ENCODE results near the gene BTBD2.

The BTBD2 gene

DNA sequence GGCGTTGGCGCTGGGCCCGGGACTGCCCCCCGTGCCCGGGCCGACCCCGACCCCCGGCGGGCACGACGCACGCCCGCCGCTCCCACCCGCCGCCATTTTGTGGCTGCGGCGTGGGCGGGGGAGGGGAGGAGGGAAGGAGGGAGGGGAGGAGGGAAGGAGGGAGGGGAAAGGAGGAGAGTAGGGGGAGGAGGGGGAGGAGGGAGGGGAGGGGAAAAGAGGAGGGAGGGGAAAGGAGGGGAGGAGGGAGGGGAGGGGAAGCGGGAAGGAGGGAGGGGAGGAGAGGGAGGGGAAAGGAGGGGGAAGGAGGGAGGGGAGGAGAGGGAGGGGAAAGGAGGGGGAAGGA, at the start of gene BTBD2:
TSS of gene BTBD2 (minus strand) at position 107 of the 343 bp plus-strand sequence. CDS start at position 96, 11 bp downstream.
- TF ChIP-seq GATA3 (IDR thresholded peaks at IDR 0.05; ENCODE audit: low read depth, low read length), result no peak
- TF ChIP-seq GATA2 (IDR thresholded peaks at IDR 0.05; ENCODE audit: low read depth, low read length), result no peak

DNA sequence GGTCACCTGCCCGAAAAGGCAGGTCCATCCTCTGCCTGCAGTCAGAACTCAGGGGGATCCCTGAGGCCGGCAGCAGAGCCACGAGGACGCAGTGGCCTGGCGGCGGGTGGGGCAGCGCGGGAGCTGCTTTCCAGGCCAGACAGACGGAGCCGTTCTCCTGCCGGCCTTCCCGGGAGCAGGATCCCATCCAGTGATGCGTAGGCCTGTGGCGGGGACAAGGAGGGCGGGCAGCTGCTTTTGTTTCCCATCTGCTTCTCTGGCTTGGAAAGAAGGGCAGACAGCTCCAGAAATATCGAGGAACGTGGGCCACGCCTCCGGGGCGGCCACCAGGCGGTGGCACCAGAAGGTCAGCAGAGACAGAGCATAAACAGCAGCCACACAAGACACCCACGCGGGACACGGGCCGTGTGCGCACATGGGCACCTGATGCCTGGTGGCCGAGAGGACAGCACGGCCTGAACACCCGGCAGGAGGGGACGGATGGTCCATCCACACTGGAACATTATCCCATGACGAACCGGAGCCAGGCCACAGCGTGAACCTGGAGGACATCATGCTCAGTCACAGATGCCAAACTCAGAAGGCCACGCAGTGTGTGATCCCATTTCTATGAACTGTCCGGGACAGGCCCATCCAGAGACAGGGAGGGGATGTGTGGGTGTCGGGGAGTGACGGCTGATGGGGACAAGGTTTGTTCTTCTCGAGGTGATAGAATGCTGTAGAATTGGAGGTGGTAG, 49.4 kb upstream of the BTBD2 start:
- TF ChIP-seq GATA2 (IDR thresholded peaks at IDR 0.05; ENCODE audit: low read depth, low read length) (no peak), GATA3 (IDR thresholded peaks at IDR 0.05; ENCODE audit: low read depth, low read length) (no peak)

DNA sequence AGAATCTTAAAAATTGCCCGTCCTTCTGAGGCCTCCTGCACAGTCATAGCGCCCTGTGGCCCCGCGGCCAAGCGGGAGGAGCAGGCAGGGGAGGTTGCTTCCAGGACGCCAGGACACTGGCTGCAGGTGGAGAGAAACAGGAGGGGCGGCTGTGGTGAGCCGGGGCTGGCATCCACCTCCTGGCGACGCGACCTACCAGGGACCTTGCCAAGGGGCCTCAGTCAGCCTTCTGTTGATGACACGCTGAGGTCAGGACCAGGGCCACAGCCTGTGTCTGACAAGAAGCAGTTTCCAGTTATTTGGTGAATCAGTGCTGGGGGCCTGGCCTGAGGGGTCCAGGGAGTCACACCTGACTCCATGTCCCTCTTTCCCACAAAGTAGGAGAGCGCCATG, 48.9 kb upstream of the BTBD2 start:
- TF ChIP-seq GATA2 (IDR thresholded peaks at IDR 0.05; ENCODE audit: low read depth, low read length) (no peak), GATA3 (IDR thresholded peaks at IDR 0.05; ENCODE audit: low read depth, low read length) (no peak)

DNA sequence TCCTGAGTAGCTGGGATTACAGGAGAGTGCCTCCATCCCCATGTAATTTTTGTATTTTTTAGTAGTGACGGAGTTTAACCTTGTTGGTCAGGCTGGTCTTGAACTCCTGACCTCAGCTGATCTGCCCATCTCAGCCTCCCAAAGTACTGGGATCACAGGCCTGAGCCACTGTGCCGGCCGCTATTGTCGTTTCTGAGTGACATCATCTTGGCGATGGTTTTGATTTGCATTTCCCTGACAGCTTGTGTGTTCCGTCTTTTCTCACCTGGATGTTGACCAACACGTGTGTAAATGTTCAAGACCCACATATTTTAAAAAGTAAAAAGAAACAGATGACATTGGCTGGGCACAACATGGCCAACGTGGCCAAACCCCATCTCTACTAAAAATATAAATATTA, 48.3 kb upstream of the BTBD2 start:
- TF ChIP-seq GATA2 (IDR thresholded peaks at IDR 0.05; ENCODE audit: low read depth, low read length) (no peak), GATA3 (IDR thresholded peaks at IDR 0.05; ENCODE audit: low read depth, low read length) (no peak)

DNA sequence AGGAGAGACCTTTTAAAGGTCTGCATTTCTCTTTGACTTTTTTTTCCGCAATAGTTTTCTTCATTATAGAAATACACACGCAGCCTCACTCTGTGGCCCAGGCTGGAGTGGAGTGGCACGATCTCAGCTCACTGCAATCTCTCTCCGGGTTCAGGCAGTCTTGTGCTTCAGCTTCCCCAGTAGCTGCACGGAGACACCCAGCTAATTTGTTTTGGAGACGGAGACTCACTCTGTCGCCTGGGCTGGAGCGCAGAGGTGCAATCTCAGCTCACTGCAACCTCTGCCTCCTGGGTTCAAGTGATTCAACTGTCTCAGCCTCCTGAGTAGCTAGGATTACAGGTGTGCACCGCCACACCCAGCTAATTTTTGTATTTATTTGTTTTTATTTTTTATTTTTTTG, 47.3 kb upstream of the BTBD2 start:
- TF ChIP-seq GATA3 (IDR thresholded peaks at IDR 0.05; ENCODE audit: low read depth, low read length) (no peak), GATA2 (IDR thresholded peaks at IDR 0.05; ENCODE audit: low read depth, low read length) (no peak)

DNA sequence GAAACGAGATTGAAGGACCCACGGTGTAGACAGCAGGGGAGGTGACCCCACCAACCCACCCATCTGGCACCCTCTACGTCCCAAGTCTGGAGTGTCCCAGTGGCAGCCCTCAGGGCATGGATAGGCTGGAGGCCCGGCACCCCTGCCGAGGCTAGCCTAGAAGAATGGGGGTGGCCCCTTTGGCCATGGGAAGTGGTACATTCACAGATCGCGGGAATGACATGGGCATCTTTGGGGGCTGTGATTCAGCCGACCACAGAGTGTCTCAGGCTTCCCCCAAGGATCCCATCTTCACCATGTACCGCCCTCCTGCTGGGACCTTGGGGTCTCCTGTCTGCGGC, 46.8 kb upstream of the BTBD2 start:
- TF ChIP-seq GATA2 (IDR thresholded peaks at IDR 0.05; ENCODE audit: low read depth, low read length) (no peak), GATA3 (IDR thresholded peaks at IDR 0.05; ENCODE audit: low read depth, low read length) (no peak)

DNA sequence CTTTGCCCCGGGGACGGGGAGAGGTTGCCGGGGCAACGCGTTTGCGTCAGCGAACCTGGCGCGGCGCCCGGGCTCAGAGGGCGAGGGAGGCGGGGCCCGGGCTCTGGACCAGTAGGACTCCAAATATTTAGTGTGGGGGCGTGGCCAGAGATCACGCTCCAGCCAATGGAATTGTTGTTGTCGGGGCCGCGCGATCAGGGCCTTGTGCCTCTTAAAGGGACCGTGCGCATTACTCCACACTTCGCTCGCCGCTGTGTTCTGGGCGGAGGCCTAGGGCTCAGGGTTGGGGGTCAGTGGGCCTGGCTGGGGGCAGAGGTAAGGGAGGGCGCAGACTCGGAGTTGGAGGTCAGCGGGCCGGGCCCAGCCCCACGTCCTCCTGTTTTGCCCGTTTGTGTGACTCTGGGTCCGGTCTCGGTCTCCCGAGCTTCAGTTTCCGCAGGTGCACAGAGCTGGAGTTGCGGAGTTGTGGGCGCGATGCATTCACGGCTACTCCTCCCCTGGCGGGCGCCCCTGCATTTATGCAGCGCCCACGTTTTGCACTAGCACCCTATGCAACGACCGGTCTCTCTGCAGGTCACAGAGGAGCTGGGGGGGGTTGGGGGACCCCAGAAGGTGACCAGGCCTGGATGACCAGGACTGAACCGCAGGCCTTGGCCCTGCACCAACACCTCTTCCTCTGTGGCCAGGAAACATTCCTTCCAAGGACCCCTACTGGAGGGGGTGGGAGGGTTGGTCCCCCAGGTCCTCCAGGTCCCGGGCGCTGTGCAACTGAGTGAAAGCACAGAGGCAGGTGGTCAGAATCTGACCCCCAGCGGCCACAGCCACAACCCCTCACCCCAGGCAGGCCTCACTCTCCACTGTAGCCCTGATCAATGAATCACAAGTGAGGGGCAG, 46.2 kb upstream of the BTBD2 start:
- TF ChIP-seq GATA3 (IDR thresholded peaks at IDR 0.05; ENCODE audit: low read depth, low read length), result no peak
- TF ChIP-seq GATA2 (IDR thresholded peaks at IDR 0.05; ENCODE audit: low read depth, low read length), result no peak

DNA sequence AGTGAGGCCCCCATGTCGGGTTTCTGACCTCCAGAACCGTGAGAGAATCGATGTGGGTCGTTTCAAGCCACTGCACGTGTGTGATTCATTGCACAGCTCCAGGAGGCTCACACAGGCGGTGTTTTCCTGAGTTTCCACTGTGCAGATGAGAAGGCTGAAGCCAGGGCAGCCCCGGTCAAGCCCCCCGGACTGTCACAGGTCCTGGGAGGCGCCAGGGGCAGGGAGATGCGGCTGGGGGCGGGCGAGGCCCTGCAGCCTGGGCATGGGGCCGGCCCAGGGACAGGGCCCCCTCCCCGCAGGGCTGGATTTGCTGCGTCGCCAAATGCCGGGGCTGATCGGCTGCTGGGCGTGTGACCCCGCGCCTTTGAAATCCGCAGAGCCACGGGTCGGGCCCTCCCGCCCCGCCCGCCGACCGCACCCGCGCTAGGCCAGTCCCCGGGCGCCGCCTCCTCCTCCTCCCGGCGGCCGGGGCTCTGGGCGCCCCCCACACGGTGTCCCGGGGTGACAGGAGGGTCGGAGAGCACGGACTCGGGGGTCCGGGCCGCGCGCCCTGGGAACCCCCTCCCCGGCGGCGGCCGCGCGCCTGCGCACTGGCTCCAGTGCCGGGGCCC, 45.5 kb upstream of the BTBD2 start:
- TF ChIP-seq GATA2 (IDR thresholded peaks at IDR 0.05; ENCODE audit: low read depth, low read length) (no peak), GATA3 (IDR thresholded peaks at IDR 0.05; ENCODE audit: low read depth, low read length) (no peak)

DNA sequence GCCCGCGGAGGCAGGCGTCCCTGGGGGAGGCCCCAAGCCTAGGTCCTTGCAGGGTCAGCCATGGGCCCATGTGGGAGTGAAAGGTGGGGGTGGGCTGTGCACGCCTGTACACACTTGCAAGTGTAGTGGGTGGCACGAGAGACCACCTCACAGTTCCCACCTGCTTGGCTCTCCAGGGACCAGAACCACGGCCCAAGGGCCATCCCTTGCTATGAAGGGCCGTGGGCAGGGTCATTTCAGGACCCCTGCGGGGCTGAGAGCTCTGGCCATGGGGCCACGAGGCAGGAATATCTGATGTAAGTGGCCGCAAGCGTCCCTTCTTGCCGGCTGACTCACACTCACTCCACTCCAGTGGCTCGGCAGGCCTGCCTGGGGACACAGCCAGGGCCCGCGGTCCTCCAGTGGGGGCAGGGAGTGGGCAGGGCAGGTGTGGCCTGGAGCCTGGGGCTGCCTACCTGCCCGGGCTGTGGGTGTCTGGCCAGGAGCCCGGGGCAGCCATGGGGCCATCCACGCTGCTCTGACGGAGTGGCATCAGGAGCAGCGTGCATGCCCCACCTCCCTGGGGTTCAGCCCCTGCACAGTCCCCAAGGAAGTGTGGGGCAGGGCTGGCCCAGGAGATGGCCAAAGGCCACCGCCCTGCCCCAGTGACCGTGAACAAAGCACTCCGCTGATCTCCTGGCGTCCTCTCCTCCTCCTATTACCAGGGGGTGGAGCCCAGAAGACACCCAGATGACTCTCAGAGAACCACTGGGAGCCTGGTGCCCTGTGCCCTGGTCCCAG, 44.1 kb upstream of the BTBD2 start:
- TF ChIP-seq GATA3 (IDR thresholded peaks at IDR 0.05; ENCODE audit: low read depth, low read length), result no peak

DNA sequence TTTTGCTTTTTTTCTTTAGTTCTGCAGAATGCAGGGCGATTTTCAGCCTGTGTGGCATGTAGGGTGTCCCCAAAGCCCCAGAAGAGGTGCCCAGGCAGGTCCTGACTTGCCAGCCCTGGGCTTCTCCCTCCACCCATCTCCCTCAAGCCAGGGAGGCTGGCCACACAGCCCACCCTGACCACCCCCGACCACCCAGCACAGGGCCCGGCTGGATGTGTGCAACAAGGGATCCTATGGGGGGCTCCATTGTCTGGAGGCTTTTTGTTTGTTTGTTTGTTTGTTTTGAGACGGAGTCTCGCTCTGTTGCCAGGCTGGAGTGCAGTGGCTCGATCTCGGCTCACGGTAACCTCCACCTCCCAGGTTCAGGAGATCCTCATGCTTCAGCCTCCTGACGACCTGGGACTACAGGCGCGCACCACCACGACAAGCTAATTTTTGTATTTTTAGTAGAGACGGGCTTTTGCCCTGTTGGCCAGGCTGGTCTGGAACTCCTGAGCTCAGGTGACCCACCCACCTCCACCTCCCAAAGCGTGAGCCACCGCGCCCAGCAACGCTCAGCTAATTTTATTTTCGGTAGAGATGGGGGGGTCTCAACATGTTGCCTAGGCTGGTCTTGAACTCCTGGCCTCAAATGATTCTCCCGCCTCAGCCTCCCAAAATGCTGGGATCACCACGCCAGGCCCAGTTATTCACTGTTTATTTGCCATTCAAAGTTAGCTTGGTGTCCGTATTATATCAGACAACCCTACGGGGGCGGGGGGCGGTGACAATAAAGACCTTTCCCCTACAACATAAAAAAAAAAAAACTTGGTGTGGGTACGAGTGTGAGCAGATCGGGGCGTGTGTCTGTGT, 43.3 kb upstream of the BTBD2 start:
- TF ChIP-seq GATA3 (IDR thresholded peaks at IDR 0.05; ENCODE audit: low read depth, low read length) (no peak), GATA2 (IDR thresholded peaks at IDR 0.05; ENCODE audit: low read depth, low read length) (no peak)

DNA sequence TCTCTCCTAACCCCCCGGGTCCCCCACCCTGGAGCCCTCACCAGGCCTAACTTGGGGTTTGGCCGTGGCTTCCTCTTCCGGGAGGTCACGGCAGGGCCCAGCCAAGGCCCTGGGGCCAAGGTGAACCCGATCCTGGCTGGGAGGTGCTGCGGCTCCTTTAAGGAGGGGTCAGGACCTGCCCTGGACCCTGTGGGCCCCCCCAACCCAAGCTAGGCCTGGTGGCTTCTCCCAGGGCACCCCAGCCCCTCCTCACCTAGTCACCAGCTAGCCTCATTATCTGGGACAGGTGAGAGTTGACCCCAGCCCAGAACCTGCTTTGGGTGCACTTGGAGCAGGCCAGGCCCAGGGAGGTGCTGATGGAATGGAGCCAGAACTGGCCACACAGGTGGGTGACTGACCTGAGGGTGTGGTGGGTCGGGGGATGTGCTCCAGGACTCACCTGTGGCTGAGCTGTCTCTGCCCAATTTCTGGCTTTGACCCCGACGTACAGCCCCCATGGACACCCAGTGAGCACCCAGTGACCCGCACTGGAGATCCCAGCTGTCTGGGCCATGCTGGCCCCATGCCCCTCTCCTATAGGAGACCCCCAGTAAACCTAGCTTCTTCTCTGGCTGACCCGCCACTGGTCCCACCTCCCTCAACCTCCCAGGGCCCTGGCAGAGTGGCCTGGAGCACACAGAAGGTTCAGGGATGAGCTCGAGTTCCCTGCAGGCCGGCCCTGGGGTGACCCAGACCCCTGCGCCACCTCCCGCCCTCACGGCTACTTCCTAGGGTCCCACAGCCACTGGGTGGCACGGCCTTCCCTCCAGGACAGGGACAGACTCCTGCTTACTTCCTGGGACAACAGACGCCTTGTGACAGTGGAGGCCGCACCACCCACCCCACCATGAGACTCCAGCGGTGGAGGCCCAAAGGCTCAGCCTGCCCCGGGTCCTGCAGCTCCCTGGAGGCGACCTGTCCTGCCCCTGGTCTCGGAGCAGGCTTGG, 42.3 kb upstream of the BTBD2 start:
- no peak for TF ChIP-seq GATA3 (IDR thresholded peaks at IDR 0.05; ENCODE audit: low read depth, low read length)
- TF ChIP-seq GATA2 (IDR thresholded peaks at IDR 0.05; ENCODE audit: low read depth, low read length), result no peak

DNA sequence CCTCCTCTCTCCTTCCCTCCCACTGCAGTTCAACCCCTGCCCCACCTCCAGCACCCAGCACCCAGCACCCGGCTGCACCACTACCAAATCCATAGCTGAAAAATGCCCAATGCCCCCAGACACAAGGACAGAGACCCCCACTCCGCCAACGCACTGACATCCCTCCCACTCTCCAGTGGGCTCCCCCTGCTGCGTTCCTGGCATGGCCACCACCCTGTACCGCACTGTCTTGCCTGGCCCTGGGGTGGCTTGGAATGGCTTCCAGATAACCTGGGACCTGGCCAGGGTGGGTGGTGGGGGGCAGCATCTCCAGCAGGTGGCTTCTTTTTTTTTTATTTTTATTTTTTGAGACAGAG, 41.3 kb upstream of the BTBD2 start:
- no peak for TF ChIP-seq GATA2 (IDR thresholded peaks at IDR 0.05; ENCODE audit: low read depth, low read length)
- no peak for TF ChIP-seq GATA3 (IDR thresholded peaks at IDR 0.05; ENCODE audit: low read depth, low read length)

Data from SH-SY5Y (cell line).